NT2/D1 (cell line): ENCODE data around the gene ACAD8.

Experiments used
- DNase-seq: peaks from one replicate; pipeline ENCODE4 v3.0.0-alpha.2; 2011; ENCODE audit warnings: low read depth, low spot score
- H3K27me3 ChIP-seq: 2 replicates; pipeline ENCODE4 v1.6.0; 2011; ENCODE audit warnings: mild to moderate bottlenecking; ENCODE audit not compliant: insufficient read length, insufficient read depth
- H3K36me3 ChIP-seq: 2 replicates; pipeline ENCODE4 v1.6.1; 2011; ENCODE audit warnings: mild to moderate bottlenecking, low read length, mixed read lengths; ENCODE audit not compliant: insufficient read depth, insufficient read length
- H3K4me1 ChIP-seq: 2 replicates; pipeline ENCODE4 v1.5.1; 2011; ENCODE audit not compliant: insufficient read depth, insufficient read length
- H3K4me3 ChIP-seq: 2 replicates; pipeline ENCODE4 v1.5.1; 2011; ENCODE audit warnings: low read depth; ENCODE audit not compliant: insufficient read length
- H3K9ac ChIP-seq: 2 replicates; pipeline ENCODE4 v1.6.0; 2011; ENCODE audit warnings: low read depth; ENCODE audit not compliant: insufficient read length
- H3K9me3 ChIP-seq: 2 replicates; pipeline ENCODE4 v1.5.1; 2011; ENCODE audit warnings: mild to moderate bottlenecking, low read length; ENCODE audit not compliant: insufficient read depth
- SUZ12 ChIP-seq: IDR thresholded peaks from 2 replicates; pipeline ENCODE4 v1.6.1; 2011; ENCODE audit not compliant: insufficient read length, insufficient read depth; ENCODE audit errors: extremely low read depth
- YY1 ChIP-seq: IDR thresholded peaks from 2 replicates; pipeline ENCODE4 v1.6.1; 2011; ENCODE audit not compliant: insufficient read length, insufficient read depth
- ZNF274 ChIP-seq: IDR thresholded peaks from 2 replicates; pipeline ENCODE4 v1.6.1; 2011; ENCODE audit warnings: mild to moderate bottlenecking, low read depth, low read length

Gene ACAD8

GRCh38 chr11:134231958-134232659, 21.3 kb upstream of the ACAD8 start:
- no peak for TF ChIP-seq ZNF274
- no peak for DNase-seq
- Histone ChIP-seq H3K27me3 (no peaks in the 10 kb centered on the region), H3K36me3 (peaks cover 6% of the 10 kb centered on the region), H3K4me3 (no peak overlapping the region), H3K9ac (no peak overlapping the region), H3K4me1 (peaks cover 1% of the 10 kb centered on the region), H3K9me3 (no peaks in the 10 kb centered on the region)

- no peak for DNase-seq
- Histone ChIP-seq H3K27me3 (no peaks in the 10 kb centered on the region), H3K9me3 (no peaks in the 10 kb centered on the region), H3K36me3 (peaks cover 3% of the 10 kb centered on the region), H3K4me3 (no peak overlapping the region), H3K9ac (no peak overlapping the region), H3K4me1 (peaks cover 1% of the 10 kb centered on the region)
- no peak for TF ChIP-seq SUZ12
- no peak for TF ChIP-seq YY1
- TF ChIP-seq ZNF274 = no peak
These were observed 19.6 kb upstream of the ACAD8 start for GRCh38 chr11:134233729-134234179.

- H3K4me3 ChIP-seq = no peak overlapping the region
- peaks cover 18% of the 10 kb centered on the region for H3K36me3 ChIP-seq
- H3K27me3 ChIP-seq = no peaks in the 10 kb centered on the region
- H3K9me3 ChIP-seq = no peaks in the 10 kb centered on the region
- H3K4me1 ChIP-seq = peaks cover 1% of the 10 kb centered on the region
- TF ChIP-seq SUZ12 = no peak
- TF ChIP-seq YY1 = no peak
- TF ChIP-seq ZNF274 = no peak
- H3K9ac ChIP-seq = no peak overlapping the region
- no peak for DNase-seq
These were observed 18.0 kb upstream of the ACAD8 start for GRCh38 chr11:134235399-134235798.

- Histone ChIP-seq H3K4me3 (no peak overlapping the region), H3K9ac (no peak overlapping the region), H3K36me3 (peaks cover 24% of the 10 kb centered on the region), H3K4me1 (peaks cover 1% of the 10 kb centered on the region), H3K9me3 (no peaks in the 10 kb centered on the region), H3K27me3 (no peaks in the 10 kb centered on the region)
- DNase-seq = no peak
- no peak for TF ChIP-seq YY1
These were observed 16.4 kb upstream of the ACAD8 start for GRCh38 chr11:134236834-134237556.

- H3K36me3 ChIP-seq = peaks cover 24% of the 10 kb centered on the region
- H3K27me3 ChIP-seq = no peaks in the 10 kb centered on the region
- no peak overlapping the region for H3K4me3 ChIP-seq
- H3K9ac ChIP-seq = no peak overlapping the region
- no peaks in the 10 kb centered on the region for H3K4me1 ChIP-seq
- DNase-seq = no peak
- TF ChIP-seq YY1 (no peak), SUZ12 (no peak), ZNF274 (no peak)
- H3K9me3 ChIP-seq = no peaks in the 10 kb centered on the region
These were observed 15.8 kb upstream of the ACAD8 start for GRCh38 chr11:134237557-134237922.

- no peaks in the 10 kb centered on the region for H3K9me3 ChIP-seq
- H3K9ac ChIP-seq = no peak overlapping the region
- H3K27me3 ChIP-seq = no peaks in the 10 kb centered on the region
- TF ChIP-seq SUZ12 = no peak
- TF ChIP-seq YY1 = no peak
- no peak for TF ChIP-seq ZNF274
- DNase-seq = no peak
- no peaks in the 10 kb centered on the region for H3K4me1 ChIP-seq
- H3K36me3 ChIP-seq = peaks cover 37% of the 10 kb centered on the region
- H3K4me3 ChIP-seq = no peak overlapping the region
These were observed 14.4 kb upstream of the ACAD8 start for GRCh38 chr11:134238956-134239355.

- Histone ChIP-seq H3K9me3 (no peaks in the 10 kb centered on the region), H3K4me3 (no peak overlapping the region), H3K36me3 (peaks cover 50% of the 10 kb centered on the region), H3K4me1 (no peaks in the 10 kb centered on the region), H3K9ac (no peak overlapping the region), H3K27me3 (no peaks in the 10 kb centered on the region)
- no peak for TF ChIP-seq ZNF274
- DNase-seq = no peak
These were observed 12.8 kb upstream of the ACAD8 start for GRCh38 chr11:134240592-134240991.
